GM23338 (cell line): ENCODE data around the gene PIGR. TPM values are rescaled to one million over a fixed set of nuclear protein-coding genes. Genes with fewer than 3 reads are reported as not detected.

ENCODE experiments used
- ATAC-seq: fragments of 200-7000 bp; cut with Tn5 transposase; 3 replicates; pipeline ENCODE4 v1.9.1; 2020
- DNase-seq: peaks from one replicate; pipeline ENCODE4 v3.0.0-alpha.2; 2015; ENCODE audit warnings: low spot score
- H2AFZ ChIP-seq: fragments of 200-600 bp; sonication (generic); 2 replicates; pipeline ENCODE4 v1.8.0; 2016; ENCODE audit warnings: antibody characterized with exemption, mild to moderate bottlenecking, moderate library complexity
- H3F3A ChIP-seq: fragments of 200-600 bp; sonication (generic); replicated peaks from 2 replicates; pipeline ENCODE4 v1.8.0; 2017; ENCODE audit warnings: antibody characterized with exemption, mixed run types, low read depth
- H3K27ac ChIP-seq: fragments of 200-600 bp; sonication (generic); 2 replicates; pipeline ENCODE4 v1.6.1; 2016; ENCODE audit warnings: low read depth
- H3K27me3 ChIP-seq: fragments of 200-600 bp; sonication (generic); 2 replicates; pipeline ENCODE4 v1.8.0; 2016; ENCODE audit warnings: mild to moderate bottlenecking, mixed run types, moderate library complexity; ENCODE audit not compliant: insufficient read depth
- H3K36me3 ChIP-seq: fragments of 200-600 bp; sonication (generic); 2 replicates; pipeline ENCODE4 v1.8.0; 2016; ENCODE audit warnings: mild to moderate bottlenecking; ENCODE audit not compliant: insufficient read depth
- H3K4me1 ChIP-seq: fragments of 200-600 bp; sonication (generic); 2 replicates; pipeline ENCODE4 v1.8.0; 2016; ENCODE audit warnings: mild to moderate bottlenecking, moderate library complexity; ENCODE audit not compliant: insufficient read depth
- H3K4me2 ChIP-seq: fragments of 200-600 bp; sonication (generic); 2 replicates; pipeline ENCODE4 v1.7.1; 2017; ENCODE audit warnings: mixed run types
- H3K4me3 ChIP-seq: fragments of 200-600 bp; sonication (generic); 2 replicates; pipeline ENCODE4 v1.6.1; 2016; ENCODE audit warnings: mixed run types
- H3K79me2 ChIP-seq: fragments of 200-600 bp; sonication (generic); replicated peaks from 2 replicates; pipeline ENCODE4 v1.8.0; 2017; ENCODE audit warnings: mild to moderate bottlenecking; ENCODE audit not compliant: insufficient read depth
- H3K9me2 ChIP-seq: fragments of 200-600 bp; sonication (generic); 2 replicates; pipeline ENCODE4 v1.8.0; 2017; ENCODE audit not compliant: insufficient read depth
- H4K20me1 ChIP-seq: fragments of 200-600 bp; sonication (generic); replicated peaks from 2 replicates; pipeline ENCODE4 v1.8.0; 2017; ENCODE audit warnings: mild to moderate bottlenecking; ENCODE audit not compliant: insufficient read depth
- H3K27ac Mint-ChIP-seq: 2 replicates; pipeline ENCODE4 v1.8.0; 2020; ENCODE audit warnings: inconsistent platforms, mild to moderate bottlenecking, moderate library complexity, mixed read lengths
- H3K27me3 Mint-ChIP-seq: 3 replicates; pipeline ENCODE4 v1.8.0; 2022; ENCODE audit warnings: low read depth, mild to moderate bottlenecking, moderate library complexity, mixed read lengths, inconsistent platforms; ENCODE audit not compliant: insufficient read depth, poor library complexity
- H3K36me3 Mint-ChIP-seq: 3 replicates; pipeline ENCODE4 v1.8.0; 2021; ENCODE audit warnings: low read depth, mild to moderate bottlenecking, inconsistent platforms, moderate library complexity, mixed read lengths
- H3K4me1 Mint-ChIP-seq: 3 replicates; pipeline ENCODE4 v1.8.0; 2020; ENCODE audit warnings: mild to moderate bottlenecking, inconsistent platforms, mixed read lengths
- H3K4me3 Mint-ChIP-seq: 3 replicates; pipeline ENCODE4 v1.8.0; 2021; ENCODE audit warnings: moderate library complexity, mild to moderate bottlenecking, inconsistent platforms, mixed read lengths
- H3K9me3 Mint-ChIP-seq: 3 replicates; pipeline ENCODE4 v1.8.0; 2020; ENCODE audit warnings: moderate library complexity, mild to moderate bottlenecking, inconsistent platforms, mixed read lengths
- CREB1 ChIP-seq: fragments of 250-450 bp; sonication (Bioruptor Pico); IDR thresholded peaks from 2 replicates; pipeline ENCODE4 v1.5.0; 2020; ENCODE audit warnings: low read depth, mild to moderate bottlenecking, moderate library complexity
- JUNB ChIP-seq: IDR thresholded peaks from one replicate; pipeline ENCODE4 v1.6.1; 2016; ENCODE audit warnings: antibody characterized with exemption; ENCODE audit not compliant: unreplicated experiment
- polyA plus RNA-seq: library from polyadenylated mRNA; unstranded; fragments of >200 nt; fragmentation: Nextera tagmentation; extraction: Ambion mirVana; gene quantifications from 2 replicates; pipeline ENCODE4 v1.2.1, GENCODE V29; 2016
- total RNA-seq: library from RNA; depleted of rRNA; stranded (reverse); fragments of >200 nt; shearing (Covaris generic); gene quantifications from 2 replicates; pipeline ENCODE4 v1.2.3, GENCODE V29; 2014
- TF ChIP-seq, protein P1 (sequence below): fragments of 250-450 bp; sonication (Bioruptor Pico); IDR thresholded peaks from 2 replicates; pipeline ENCODE4 v1.5.0; 2020; ENCODE audit warnings: mild to moderate bottlenecking, moderate library complexity
- TF ChIP-seq, protein P2 (sequence below), 2 experiments: fragments of 200-600 bp in 1 of 2; sonication (generic) in 1 of 2; conservative IDR thresholded peaks; 2 replicates each; pipeline versions ENCODE4 v1.5.1 to v1.6.1; 2016 to 2017; ENCODE audit warnings: antibody characterized with exemption in 2 of 2, low read depth in 2 of 2, mild to moderate bottlenecking in 2 of 2, moderate library complexity in 1 of 2
- TF ChIP-seq, protein P3 (sequence below): IDR thresholded peaks from 2 replicates; pipeline ENCODE4 v1.6.1; 2016; ENCODE audit warnings: antibody characterized with exemption

Gene PIGR
- total and polyA plus RNA-seq, 2 experiments from 2014 or later: not detected

DNA sequence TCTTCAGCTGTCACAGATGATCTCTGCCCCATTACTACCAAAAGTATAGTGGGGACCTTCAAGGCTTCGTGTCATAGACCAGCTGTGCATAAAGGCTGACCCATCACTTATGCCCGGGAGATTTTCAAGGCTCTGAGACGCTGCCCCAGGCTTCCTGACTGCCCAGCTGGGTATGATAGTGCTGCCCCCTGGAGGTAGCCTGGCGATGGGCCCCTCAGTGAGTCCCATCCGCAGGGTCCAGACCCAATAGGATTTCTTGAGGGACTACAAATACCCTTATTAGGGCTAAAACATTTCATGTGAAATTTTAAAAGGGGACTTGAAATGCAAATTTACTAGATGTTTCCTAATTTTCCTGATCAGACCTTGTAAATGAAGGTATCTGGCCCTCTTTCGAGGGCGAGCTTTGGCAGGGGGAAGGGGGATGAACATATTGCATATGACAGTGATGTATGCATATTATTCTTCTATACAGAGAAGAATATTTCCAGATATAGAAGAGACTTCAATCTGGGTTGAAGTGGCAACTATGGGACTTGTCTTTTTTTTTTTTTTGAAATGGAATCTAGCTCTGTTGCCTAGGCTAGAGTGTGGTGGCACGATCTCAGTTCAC lies 12.8 kb downstream of the PIGR start:
- no peaks in the 10 kb centered on the region for H3K9me2 ChIP-seq
- H2AFZ ChIP-seq: no peak overlapping the region
- H3K36me3 ChIP-seq: no peaks in the 10 kb centered on the region
- Mint-ChIP-seq H3K9me3 (no peaks in the 10 kb centered on the region), H3K27ac (peak overlapping the region; percentile 52; the same call in 1 of the 2 replicates), H3K36me3 (no peaks in the 10 kb centered on the region), H3K27me3 (peaks cover 2% of the 10 kb centered on the region), H3K4me1 (no peaks in the 10 kb centered on the region), H3K4me3 (no peak overlapping the region)
- no peaks in the 10 kb centered on the region for H3K27me3 ChIP-seq
- DNase-seq: peak; percentile 86
- H3K27ac ChIP-seq: no peak overlapping the region
- no peaks in the 10 kb centered on the region for H3K79me2 ChIP-seq
- no peaks in the 10 kb centered on the region for H3F3A ChIP-seq
- TF ChIP-seq, protein P1, sequence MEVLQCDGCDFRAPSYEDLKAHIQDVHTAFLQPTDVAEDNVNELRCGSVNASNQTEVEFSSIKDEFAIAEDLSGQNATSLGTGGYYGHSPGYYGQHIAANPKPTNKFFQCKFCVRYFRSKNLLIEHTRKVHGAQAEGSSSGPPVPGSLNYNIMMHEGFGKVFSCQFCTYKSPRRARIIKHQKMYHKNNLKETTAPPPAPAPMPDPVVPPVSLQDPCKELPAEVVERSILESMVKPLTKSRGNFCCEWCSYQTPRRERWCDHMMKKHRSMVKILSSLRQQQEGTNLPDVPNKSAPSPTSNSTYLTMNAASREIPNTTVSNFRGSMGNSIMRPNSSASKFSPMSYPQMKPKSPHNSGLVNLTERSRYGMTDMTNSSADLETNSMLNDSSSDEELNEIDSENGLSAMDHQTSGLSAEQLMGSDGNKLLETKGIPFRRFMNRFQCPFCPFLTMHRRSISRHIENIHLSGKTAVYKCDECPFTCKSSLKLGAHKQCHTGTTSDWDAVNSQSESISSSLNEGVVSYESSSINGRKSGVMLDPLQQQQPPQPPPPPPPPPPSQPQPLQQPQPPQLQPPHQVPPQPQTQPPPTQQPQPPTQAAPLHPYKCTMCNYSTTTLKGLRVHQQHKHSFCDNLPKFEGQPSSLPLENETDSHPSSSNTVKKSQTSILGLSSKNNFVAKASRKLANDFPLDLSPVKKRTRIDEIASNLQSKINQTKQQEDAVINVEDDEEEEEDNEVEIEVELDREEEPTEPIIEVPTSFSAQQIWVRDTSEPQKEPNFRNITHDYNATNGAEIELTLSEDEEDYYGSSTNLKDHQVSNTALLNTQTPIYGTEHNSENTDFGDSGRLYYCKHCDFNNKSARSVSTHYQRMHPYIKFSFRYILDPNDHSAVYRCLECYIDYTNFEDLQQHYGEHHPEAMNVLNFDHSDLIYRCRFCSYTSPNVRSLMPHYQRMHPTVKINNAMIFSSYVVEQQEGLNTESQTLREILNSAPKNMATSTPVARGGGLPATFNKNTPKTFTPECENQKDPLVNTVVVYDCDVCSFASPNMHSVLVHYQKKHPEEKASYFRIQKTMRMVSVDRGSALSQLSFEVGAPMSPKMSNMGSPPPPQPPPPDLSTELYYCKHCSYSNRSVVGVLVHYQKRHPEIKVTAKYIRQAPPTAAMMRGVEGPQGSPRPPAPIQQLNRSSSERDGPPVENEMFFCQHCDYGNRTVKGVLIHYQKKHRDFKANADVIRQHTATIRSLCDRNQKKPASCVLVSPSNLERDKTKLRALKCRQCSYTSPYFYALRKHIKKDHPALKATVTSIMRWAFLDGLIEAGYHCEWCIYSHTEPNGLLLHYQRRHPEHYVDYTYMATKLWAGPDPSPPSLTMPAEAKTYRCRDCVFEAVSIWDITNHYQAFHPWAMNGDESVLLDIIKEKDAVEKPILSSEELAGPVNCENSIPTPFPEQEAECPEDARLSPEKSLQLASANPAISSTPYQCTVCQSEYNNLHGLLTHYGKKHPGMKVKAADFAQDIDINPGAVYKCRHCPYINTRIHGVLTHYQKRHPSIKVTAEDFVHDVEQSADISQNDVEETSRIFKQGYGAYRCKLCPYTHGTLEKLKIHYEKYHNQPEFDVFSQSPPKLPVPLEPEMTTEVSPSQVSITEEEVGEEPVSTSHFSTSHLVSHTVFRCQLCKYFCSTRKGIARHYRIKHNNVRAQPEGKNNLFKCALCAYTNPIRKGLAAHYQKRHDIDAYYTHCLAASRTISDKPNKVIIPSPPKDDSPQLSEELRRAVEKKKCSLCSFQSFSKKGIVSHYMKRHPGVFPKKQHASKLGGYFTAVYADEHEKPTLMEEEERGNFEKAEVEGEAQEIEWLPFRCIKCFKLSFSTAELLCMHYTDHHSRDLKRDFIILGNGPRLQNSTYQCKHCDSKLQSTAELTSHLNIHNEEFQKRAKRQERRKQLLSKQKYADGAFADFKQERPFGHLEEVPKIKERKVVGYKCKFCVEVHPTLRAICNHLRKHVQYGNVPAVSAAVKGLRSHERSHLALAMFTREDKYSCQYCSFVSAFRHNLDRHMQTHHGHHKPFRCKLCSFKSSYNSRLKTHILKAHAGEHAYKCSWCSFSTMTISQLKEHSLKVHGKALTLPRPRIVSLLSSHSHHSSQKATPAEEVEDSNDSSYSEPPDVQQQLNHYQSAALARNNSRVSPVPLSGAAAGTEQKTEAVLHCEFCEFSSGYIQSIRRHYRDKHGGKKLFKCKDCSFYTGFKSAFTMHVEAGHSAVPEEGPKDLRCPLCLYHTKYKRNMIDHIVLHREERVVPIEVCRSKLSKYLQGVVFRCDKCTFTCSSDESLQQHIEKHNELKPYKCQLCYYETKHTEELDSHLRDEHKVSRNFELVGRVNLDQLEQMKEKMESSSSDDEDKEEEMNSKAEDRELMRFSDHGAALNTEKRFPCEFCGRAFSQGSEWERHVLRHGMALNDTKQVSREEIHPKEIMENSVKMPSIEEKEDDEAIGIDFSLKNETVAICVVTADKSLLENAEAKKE (CRISPR knock-in tag): no peak
- TF ChIP-seq, protein P2, sequence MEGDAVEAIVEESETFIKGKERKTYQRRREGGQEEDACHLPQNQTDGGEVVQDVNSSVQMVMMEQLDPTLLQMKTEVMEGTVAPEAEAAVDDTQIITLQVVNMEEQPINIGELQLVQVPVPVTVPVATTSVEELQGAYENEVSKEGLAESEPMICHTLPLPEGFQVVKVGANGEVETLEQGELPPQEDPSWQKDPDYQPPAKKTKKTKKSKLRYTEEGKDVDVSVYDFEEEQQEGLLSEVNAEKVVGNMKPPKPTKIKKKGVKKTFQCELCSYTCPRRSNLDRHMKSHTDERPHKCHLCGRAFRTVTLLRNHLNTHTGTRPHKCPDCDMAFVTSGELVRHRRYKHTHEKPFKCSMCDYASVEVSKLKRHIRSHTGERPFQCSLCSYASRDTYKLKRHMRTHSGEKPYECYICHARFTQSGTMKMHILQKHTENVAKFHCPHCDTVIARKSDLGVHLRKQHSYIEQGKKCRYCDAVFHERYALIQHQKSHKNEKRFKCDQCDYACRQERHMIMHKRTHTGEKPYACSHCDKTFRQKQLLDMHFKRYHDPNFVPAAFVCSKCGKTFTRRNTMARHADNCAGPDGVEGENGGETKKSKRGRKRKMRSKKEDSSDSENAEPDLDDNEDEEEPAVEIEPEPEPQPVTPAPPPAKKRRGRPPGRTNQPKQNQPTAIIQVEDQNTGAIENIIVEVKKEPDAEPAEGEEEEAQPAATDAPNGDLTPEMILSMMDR (conservative IDR thresholded peaks at IDR 0.05; ENCODE audit: low read depth in 2 of 2): peak; percentile 84 to 89
- no peaks in the 10 kb centered on the region for H3K4me1 ChIP-seq
- H4K20me1 ChIP-seq: no peaks in the 10 kb centered on the region
- peak; percentile 81 for ATAC-seq
- H3K4me2 ChIP-seq: no peak overlapping the region
- no peak overlapping the region for H3K4me3 ChIP-seq

DNA sequence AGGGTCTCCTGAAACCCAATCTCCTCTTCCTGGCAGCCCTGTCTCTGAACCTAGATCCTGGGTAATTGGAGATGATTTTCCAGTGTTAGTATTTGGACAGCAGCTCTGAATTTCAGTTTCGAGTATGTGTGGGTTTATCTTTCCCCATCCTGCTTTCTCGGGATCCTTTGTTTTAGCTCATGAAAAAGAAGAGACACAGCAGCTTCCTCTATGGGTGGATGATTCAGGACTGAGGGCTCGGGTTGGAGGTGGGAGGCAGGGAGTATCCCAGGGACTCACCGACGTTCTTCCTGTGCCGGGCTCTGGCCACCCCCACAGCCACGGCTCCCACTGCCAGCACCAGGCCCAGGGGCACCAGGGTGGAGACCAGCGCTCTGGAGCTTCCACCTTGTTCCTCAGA lies 14.1 kb downstream of the PIGR start:
- H2AFZ ChIP-seq: no peak overlapping the region
- no peaks in the 10 kb centered on the region for H3K79me2 ChIP-seq
- H3K27me3 ChIP-seq: no peaks in the 10 kb centered on the region
- Mint-ChIP-seq H3K27me3 (peaks cover 2% of the 10 kb centered on the region), H3K36me3 (no peaks in the 10 kb centered on the region), H3K4me3 (no peak overlapping the region), H3K9me3 (no peaks in the 10 kb centered on the region), H3K27ac (no peak overlapping the region), H3K4me1 (no peaks in the 10 kb centered on the region)
- no peak overlapping the region for H3K4me2 ChIP-seq
- no peaks in the 10 kb centered on the region for H3K36me3 ChIP-seq
- ATAC-seq (no peak), DNase-seq (no peak)
- no peak overlapping the region for H3K4me3 ChIP-seq
- H3K9me2 ChIP-seq: no peaks in the 10 kb centered on the region
- no peaks in the 10 kb centered on the region for H4K20me1 ChIP-seq
- no peaks in the 10 kb centered on the region for H3K4me1 ChIP-seq
- H3K27ac ChIP-seq: no peak overlapping the region
- no peaks in the 10 kb centered on the region for H3F3A ChIP-seq
- TF ChIP-seq JUNB (no peak), CREB1 (CRISPR knock-in tag) (no peak)
- TF ChIP-seq, protein P3, sequence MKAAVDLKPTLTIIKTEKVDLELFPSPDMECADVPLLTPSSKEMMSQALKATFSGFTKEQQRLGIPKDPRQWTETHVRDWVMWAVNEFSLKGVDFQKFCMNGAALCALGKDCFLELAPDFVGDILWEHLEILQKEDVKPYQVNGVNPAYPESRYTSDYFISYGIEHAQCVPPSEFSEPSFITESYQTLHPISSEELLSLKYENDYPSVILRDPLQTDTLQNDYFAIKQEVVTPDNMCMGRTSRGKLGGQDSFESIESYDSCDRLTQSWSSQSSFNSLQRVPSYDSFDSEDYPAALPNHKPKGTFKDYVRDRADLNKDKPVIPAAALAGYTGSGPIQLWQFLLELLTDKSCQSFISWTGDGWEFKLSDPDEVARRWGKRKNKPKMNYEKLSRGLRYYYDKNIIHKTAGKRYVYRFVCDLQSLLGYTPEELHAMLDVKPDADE: no peak
